Astrocyte (in vitro differentiated cells and primary cell): ENCODE data around the gene HS6ST1.

Experiments used
- CTCF ChIP-seq: IDR thresholded peaks from 2 replicates; pipeline ENCODE4 v1.5.1; 2011; ENCODE audit warnings: low read depth, mild to moderate bottlenecking, inconsistent platforms, low read length, moderate library complexity; ENCODE audit not compliant: insufficient read depth
- EZH2 ChIP-seq: IDR thresholded peaks from 2 replicates; pipeline ENCODE4 v1.6.1; 2012; ENCODE audit warnings: mild to moderate bottlenecking, low read length, inconsistent platforms; ENCODE audit not compliant: insufficient read depth

- TF ChIP-seq CTCF (no peak), EZH2 (no peak)
These were observed 4.1 kb downstream of the HS6ST1 start for GRCh38 chr2:128314348-128315121.
